K562 treated with DMSO at 1 percent for 24 hours (cell line): ENCODE results near the gene SPTBN2. TPM values are rescaled to one million over a fixed set of nuclear protein-coding genes. Genes with fewer than 3 reads are reported as not detected.

ENCODE experiments used
- total RNA-seq: library from RNA; unstranded; fragments of 300-600 nt; gene quantifications from 2 replicates; pipeline ENCODE4 v1.2.3, GENCODE V29; 2022; ENCODE audit warnings: low read depth; ENCODE audit not compliant: insufficient read depth

The SPTBN2 gene
- total RNA-seq, result 16.2 and 19.8 TPM in 2 replicates

DNA sequence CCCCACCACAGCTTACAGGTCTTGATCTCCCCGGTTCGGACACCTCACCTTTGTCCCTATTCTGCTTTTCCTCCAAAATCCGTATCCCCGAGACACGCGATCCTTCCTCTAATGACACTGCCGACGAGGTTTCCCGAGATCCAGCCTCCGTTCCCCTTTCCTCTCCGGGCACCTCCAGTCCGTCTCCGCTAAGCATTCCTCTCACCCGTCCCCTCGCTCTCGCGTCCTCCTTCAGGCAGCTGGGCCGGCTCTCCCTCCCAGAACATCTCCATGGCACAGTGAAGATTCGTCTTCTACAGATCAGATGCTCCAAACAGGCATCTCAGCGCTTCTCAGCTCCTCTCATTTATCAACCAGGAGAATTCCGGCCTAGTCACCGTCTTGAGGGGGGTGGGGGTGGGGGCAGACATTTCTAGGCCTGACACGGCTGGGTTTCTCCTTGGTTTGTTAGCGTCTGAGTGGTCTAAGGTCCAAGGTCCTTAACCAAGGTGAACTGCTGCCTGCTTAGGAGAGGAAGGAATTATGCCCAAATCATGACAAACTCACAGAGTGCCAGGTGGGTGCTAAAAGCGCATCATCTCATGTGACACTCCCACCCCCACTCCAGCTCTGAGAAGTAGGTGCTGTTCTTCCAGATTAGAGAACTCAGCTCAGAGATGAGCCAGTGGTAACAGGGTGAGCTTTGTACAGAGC is at the start of gene SPTBN2:
Gene SPTBN2, minus strand, starts transcription at position 524 of the 693 bp plus-strand sequence. CDS start 7,976 bp downstream, outside the sequence.

DNA sequence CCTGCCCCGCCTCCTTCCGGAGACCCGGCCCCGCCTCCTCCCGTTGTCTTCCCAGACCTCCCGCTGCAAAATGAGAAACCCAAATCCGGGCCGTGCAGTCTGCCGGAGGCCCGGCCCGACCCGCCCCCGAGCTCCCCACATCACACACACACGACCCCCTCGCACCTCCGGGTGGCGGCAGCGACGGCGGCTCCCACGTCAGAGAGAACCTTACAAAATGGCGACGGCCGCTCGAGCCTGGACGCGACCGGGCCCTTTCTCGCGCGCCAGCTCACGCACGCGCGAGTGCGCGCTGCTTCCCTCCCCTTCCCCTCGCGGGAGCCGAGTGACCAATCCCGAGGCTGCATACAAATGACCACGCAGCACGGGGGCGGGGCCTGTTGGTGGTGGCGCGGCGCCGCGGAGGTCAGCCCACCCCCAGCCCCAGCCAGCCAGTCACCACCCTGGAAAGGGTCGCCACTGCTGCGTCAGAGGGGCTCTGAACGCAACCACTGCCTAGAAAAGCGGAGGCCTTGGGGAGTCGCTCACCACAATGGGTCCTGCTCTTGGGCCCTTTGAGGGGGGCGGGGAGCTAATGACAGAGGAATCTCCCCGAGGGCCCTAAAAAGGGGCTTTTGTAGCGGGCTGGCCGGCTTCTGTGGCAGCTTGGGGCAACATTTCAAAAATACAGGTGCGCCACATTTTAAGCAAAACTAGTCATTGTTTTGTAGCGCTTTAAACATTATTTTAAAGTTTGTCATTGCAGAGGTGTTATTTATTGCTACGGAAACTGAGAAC is 51.2 kb downstream of the SPTBN2 start, which contains the start of gene RBM4B:
Gene RBM4B, minus strand, starts transcription at position 289 of the 777 bp plus-strand sequence. CDS start 808 bp downstream, outside the sequence.

DNA sequence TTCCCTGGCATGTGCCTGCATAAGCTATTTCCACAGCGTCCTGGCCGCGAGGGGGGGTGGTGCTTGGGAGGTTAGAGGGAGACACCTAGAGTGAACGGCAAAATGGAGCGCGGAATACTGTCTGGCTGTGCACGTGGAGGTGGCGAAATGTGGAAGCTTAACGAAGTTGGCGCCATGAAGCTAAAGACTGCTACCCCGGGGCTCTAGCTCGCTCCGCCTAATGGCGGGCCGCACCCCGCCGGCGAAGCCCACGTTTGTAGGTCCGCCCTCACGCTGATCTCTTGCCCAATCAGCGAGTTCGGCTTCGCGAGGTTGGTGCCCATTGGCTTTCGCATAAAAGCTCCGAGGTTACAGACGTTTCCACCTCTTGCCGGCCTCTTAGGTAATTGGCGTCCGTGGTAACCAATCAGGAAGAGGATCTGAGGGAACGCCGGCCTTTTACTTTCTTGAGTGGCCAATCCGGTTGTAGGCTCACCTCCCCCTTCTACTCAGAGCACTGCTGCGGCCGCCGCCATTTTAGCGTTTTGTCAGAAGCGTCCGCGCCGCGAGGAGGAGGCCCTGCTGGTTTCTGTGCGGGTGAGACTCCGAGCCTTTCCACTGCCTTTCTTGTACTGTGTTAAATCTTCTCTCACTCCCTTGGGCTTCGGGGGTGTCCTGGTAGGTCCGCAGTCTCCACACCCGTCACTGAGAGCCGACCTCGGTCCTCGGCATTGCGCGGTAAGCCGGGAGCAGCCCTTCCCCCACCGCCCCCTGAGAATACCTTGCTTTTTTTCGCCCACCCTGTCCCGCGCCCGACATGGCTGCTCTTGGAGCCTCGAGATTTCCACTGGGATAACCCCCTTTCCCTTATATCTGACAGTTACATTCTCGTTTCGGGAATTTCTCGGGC is 90.6 kb downstream of the SPTBN2 start, which contains the start of gene RBM4:
Gene RBM4, plus strand, starts transcription at position 527 of the 889 bp plus-strand sequence. CDS start 1,009 bp downstream, outside the sequence.

Other genes with a start within 250 kb of the SPTBN2 start
- gene DPP3, start 248.8 kb downstream of the SPTBN2 start, total RNA-seq, result 58.7 and 69.0 TPM in 2 replicates
- gene BBS1, start 218.6 kb downstream of the SPTBN2 start, total RNA-seq, result 12.5 and 13.9 TPM in 2 replicates
- gene ZDHHC24, start 183.2 kb downstream of the SPTBN2 start, total RNA-seq, result 14.7 and 14.8 TPM in 2 replicates
- gene ACTN3, start 182.3 kb downstream of the SPTBN2 start, total RNA-seq, result not detected in 2 replicates
- gene CTSF, start 160.6 kb downstream of the SPTBN2 start, total RNA-seq, result 26.6 and 29.9 TPM in 2 replicates
- 0.21 and 0.36 TPM in 2 replicates for gene CCDC87, start 136.2 kb downstream of the SPTBN2 start, total RNA-seq
- 40.9 and 51.1 TPM in 2 replicates for gene CCS, start 136.0 kb downstream of the SPTBN2 start, total RNA-seq
- gene RBM14, start 112.6 kb downstream of the SPTBN2 start, total RNA-seq, result 77.5 and 83.1 TPM in 2 replicates
- gene RBM4, start 90.5 kb downstream of the SPTBN2 start, total RNA-seq, result 108 and 113 TPM in 2 replicates
- 19.3 and 20.0 TPM in 2 replicates for gene RBM4B, start 51.3 kb downstream of the SPTBN2 start, total RNA-seq
- 46.4 and 56.5 TPM in 2 replicates for gene RCE1, start 114.2 kb upstream of the SPTBN2 start, total RNA-seq
- gene LRFN4, start 127.8 kb upstream of the SPTBN2 start, total RNA-seq, result 20.0 and 26.4 TPM in 2 replicates
- 25.8 and 43.3 TPM in 2 replicates for gene PC, start 229.2 kb upstream of the SPTBN2 start, total RNA-seq
- not detected in 2 replicates for gene C11orf86, start 246.1 kb upstream of the SPTBN2 start, total RNA-seq